Measurements from ENCODE around the gene EFNA4.
A peak's percentile ranks its signal among the peaks of the same experiment; 100 is the strongest.
"Not testable (repeated sequence)": the region's sequence is repeated elsewhere in the genome, so short reads cannot be mapped to it uniquely, and the experiment has no call there.

Gene EFNA4

GRCh38 chr1:155091071-155092051 lies 27.8 kb downstream of the EFNA4 start:
- peak; percentile 82 for DNase-seq

- DNase-seq: no peak
Observed at GRCh38 chr1:155092131-155092530, 28.6 kb downstream of the EFNA4 start.

GRCh38 chr1:155092641-155093040 lies 29.1 kb downstream of the EFNA4 start:
- no peak for DNase-seq

- DNase-seq: no peak
Observed at GRCh38 chr1:155093911-155094621, 30.5 kb downstream of the EFNA4 start.

DNA sequence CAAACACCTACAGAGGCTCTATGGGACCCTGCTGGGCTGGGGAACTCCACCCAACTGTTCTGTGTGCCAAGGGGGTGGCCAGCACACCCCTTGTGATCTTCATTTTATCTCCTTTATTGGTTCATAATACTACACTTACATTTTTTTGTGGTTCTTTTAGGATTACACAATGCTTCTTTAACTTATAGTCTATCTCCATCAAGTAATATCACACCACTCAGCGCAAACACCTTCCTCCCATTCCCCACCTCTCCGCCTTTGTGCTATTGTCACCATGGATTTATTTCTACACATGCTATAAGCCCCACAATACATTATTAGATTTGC lies 31.0 kb downstream of the EFNA4 start:
- DNase-seq: no peak

DNA sequence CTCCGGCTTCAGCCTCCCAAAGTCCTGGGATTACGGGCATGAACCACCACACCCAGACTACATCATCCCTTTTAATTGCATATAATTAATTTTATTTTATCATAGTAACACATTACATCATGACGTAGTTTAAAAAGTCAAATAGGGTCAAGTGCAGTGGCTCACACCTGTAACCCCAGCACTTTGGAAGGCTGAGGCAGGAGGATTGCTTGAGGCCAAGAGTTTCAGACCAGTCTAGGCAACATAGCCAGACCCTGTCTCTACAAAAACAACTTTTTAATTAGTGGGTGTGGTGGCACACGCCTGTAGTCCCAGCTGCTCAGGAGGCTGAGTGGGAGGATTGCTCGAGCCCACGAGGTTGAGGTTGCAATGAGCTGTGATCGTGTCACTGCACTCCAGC lies 35.8 kb downstream of the EFNA4 start:
- no peak for DNase-seq

GRCh38 chr1:155103325-155103724 lies 39.8 kb downstream of the EFNA4 start:
- DNase-seq: no peak

GRCh38 chr1:155104605-155105534 lies 41.3 kb downstream of the EFNA4 start:
- DNase-seq: no peak

DNA sequence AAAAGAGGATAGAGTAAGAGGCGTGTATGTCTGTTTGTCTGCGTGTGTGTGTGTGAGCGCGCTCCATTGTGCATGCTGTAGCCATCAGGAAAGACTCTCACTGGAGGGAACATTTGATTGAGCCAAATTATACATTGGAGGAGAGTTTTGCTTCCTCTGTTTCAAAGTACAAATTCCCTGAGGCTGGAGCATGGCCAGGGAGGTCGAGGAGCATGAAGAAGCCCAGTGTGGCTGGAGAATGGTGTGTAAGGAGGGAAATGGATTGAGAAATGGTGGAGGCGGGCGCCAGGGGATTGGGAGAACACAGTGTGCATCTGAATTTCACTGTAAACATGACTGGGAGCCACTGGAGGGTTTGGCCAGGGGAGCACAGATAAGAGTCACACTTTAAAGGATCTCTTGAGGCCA lies 42.1 kb downstream of the EFNA4 start:
- DNase-seq: no peak

GRCh38 chr1:155106862-155107261 lies 43.3 kb downstream of the EFNA4 start:
- DNase-seq: no peak

DNA sequence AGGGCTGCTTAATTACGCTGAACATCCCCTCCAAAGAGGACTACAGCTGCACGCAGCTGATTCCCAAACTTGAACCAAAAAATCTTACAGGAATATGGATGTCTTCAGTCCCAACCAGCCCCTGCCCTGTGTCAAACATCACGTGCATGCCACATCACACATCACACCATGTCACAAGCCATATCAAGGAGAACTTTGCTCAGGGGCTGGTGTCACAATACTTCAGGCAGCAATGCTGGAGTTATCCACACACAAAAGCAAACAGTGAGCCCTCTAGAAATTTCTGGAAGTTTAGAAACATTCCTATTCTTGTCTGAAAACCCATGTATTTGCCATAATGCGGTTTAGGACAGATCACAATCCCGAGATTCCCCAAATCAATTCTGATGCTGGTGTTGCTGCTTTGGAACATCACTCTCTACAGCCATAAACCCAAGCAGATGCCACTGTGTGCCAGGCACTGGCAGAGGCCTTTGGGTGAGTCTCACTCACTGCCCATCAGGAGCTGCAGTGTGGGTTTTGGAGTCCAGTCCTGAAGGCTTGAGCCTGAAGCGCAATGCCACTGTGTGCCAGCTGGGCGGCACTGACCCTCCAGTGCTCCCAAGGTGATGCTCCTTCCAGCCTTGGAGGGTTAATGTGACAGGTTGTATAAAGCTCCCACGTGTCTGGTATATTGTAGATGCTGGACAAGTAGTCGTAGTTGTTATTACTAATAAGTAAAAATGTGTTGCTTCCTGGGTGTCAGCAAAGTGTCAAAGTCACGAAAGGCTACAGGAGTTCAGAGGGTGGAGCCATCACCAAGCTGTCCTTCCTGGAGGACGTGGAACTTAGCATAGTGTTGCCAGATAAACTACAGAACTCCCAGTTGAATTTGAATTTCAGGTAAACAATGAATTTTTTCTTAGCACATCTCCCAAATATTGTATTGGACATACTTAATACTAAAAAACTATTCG lies 44.0 kb downstream of the EFNA4 start:
- no peak for DNase-seq

- DNase-seq: no peak
Observed at GRCh38 chr1:155108296-155108695, 44.8 kb downstream of the EFNA4 start.

- no peak for DNase-seq
Observed at GRCh38 chr1:155110381-155110780, 46.8 kb downstream of the EFNA4 start.

DNA sequence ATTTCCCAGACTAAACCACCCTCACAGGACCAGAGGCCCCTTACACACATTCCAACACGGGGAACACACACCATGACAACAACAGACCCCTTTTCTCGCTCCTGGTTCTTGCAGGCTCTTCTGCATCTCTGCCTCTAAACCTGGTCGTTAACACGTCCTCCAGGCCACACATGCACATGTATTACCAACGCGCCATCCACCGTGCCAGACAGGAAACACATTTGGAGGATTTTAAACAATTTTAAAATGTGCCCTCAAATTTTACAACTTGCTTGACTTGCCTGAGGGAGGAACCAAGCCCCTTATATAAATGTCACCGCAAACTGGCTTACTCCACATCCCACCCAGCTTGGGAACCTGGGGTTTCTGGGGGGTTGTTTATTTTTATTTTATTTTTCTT lies 47.3 kb downstream of the EFNA4 start:
- DNase-seq: no peak

DNA sequence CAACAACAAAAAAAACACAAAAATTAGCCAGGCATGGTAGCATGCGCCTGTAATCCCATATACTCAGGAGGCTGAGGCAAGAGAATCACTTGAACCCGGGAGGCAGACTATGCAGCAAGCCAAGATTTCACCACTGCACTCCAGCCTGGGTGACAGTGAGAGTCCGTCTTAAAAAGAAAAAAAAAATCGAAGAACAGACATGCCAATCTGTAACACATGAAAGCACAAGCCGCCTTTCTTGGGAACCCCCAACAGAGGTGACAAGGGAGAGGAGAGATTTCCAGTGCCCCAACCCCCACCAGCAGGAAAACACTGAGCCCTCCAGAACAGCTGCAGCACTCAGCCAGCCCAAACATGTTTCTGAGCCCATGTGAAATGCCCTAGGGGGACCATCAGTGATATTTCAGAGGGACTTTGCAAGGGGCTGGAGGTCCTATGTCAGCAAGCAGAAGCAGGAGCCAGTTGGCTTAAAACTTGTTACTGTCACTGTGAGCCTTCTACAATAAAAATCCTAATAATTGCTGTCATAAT lies 50.0 kb downstream of the EFNA4 start:
- DNase-seq: no peak

GRCh38 chr1:155116113-155116764 lies 52.7 kb downstream of the EFNA4 start:
- no peak for DNase-seq

GRCh38 chr1:155117610-155118009 lies 54.1 kb downstream of the EFNA4 start:
- DNase-seq: no peak

- not testable (repeated sequence) for DNase-seq
Observed at GRCh38 chr1:155118090-155118489, 54.5 kb downstream of the EFNA4 start.
